ENCODE measurements around the gene ZKSCAN4.

- TF ChIP-seq, protein P1, sequence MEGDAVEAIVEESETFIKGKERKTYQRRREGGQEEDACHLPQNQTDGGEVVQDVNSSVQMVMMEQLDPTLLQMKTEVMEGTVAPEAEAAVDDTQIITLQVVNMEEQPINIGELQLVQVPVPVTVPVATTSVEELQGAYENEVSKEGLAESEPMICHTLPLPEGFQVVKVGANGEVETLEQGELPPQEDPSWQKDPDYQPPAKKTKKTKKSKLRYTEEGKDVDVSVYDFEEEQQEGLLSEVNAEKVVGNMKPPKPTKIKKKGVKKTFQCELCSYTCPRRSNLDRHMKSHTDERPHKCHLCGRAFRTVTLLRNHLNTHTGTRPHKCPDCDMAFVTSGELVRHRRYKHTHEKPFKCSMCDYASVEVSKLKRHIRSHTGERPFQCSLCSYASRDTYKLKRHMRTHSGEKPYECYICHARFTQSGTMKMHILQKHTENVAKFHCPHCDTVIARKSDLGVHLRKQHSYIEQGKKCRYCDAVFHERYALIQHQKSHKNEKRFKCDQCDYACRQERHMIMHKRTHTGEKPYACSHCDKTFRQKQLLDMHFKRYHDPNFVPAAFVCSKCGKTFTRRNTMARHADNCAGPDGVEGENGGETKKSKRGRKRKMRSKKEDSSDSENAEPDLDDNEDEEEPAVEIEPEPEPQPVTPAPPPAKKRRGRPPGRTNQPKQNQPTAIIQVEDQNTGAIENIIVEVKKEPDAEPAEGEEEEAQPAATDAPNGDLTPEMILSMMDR (IDR thresholded peaks at IDR 0.05): no peak
- no peak for TF ChIP-seq POLR2A (IDR thresholded peaks at IDR 0.05)
These were observed 27.7 kb downstream of the ZKSCAN4 start for GRCh38 chr6:28224131-28225055.
